Thoracic aorta (tissue), 2 donors: ENCODE results near the gene GBP2. TPM values are rescaled to one million over a fixed set of nuclear protein-coding genes. Genes with fewer than 3 reads are reported as not detected.
"Not testable (repeated sequence)": the region's sequence is repeated elsewhere in the genome, so short reads cannot be mapped to it uniquely, and the experiment has no call there.

ENCODE experiments used
- ATAC-seq: fragments of 150-250 bp; one replicate; pipeline ENCODE4 v1.8.0; 2017; ENCODE audit warnings: low read depth; ENCODE audit not compliant: insufficient number of reproducible peaks, low FRiP score
- DNase-seq: peaks from one replicate; pipeline ENCODE4 v3.0.0-alpha.2; 2020; ENCODE audit warnings: low spot score
- H3K27ac ChIP-seq, 2 donors: fragments of 200-600 bp; sonication (generic); 1 replicate in 1 of 2; 2 replicates in 1 of 2; pipeline ENCODE4 v1.5.1; 2016; ENCODE audit warnings: mild to moderate bottlenecking in 2 of 2, moderate library complexity in 2 of 2
- H3K27me3 ChIP-seq: fragments of 200-600 bp; sonication (generic); replicated peaks from 2 replicates; pipeline ENCODE4 v1.6.0; 2016; ENCODE audit warnings: mild to moderate bottlenecking; ENCODE audit not compliant: insufficient read depth
- H3K36me3 ChIP-seq: fragments of 200-600 bp; sonication (generic); one replicate; pipeline ENCODE4 v1.5.1; 2016
- H3K4me1 ChIP-seq, 2 donors: fragments of 200-600 bp; sonication (generic); 1 replicate in 1 of 2; 2 replicates in 1 of 2; pipeline versions ENCODE4 v1.5.1 to v1.6.0; 2016; ENCODE audit warnings: low read depth in 2 of 2, mild to moderate bottlenecking in 1 of 2; ENCODE audit not compliant: control insufficient read depth in 1 of 2
- H3K4me3 ChIP-seq: fragments of 200-600 bp; sonication (generic); 2 replicates; pipeline ENCODE4 v1.5.1; 2016; ENCODE audit warnings: mild to moderate bottlenecking
- H3K9me3 ChIP-seq: fragments of 200-600 bp; sonication (generic); 2 replicates; pipeline ENCODE4 v1.5.1; 2016
- total RNA-seq, 2 donors: library from RNA; depleted of rRNA; stranded (reverse); fragments of >200 nt; gene quantifications; one replicate each; pipeline versions ENCODE4 v1.1.0 to v1.2.3, GENCODE V29; 2016
- TF ChIP-seq, protein P1 (sequence below): fragments of 200-600 bp; sonication (generic); IDR thresholded peaks from one replicate; pipeline ENCODE4 v1.5.1; 2019; ENCODE audit warnings: antibody characterized with exemption

The GBP2 gene
- total RNA-seq, 2 donors from 2014 or later, result 79.7 to 89.5 TPM

GRCh38 chr1:89089962-89090361 is 36.0 kb downstream of the GBP2 start:
- H3K36me3 ChIP-seq, result no peaks in the 10 kb centered on the region
- DNase-seq, result no peak
- no peak overlapping the region for H3K4me3 ChIP-seq
- H3K27me3 ChIP-seq, result no peaks in the 10 kb centered on the region
- ATAC-seq, result no peak
- H3K4me1 ChIP-seq, result no peaks in the 10 kb centered on the region
- no peaks in the 10 kb centered on the region for H3K9me3 ChIP-seq
- no peak overlapping the region for H3K27ac ChIP-seq
- TF ChIP-seq, protein P1, sequence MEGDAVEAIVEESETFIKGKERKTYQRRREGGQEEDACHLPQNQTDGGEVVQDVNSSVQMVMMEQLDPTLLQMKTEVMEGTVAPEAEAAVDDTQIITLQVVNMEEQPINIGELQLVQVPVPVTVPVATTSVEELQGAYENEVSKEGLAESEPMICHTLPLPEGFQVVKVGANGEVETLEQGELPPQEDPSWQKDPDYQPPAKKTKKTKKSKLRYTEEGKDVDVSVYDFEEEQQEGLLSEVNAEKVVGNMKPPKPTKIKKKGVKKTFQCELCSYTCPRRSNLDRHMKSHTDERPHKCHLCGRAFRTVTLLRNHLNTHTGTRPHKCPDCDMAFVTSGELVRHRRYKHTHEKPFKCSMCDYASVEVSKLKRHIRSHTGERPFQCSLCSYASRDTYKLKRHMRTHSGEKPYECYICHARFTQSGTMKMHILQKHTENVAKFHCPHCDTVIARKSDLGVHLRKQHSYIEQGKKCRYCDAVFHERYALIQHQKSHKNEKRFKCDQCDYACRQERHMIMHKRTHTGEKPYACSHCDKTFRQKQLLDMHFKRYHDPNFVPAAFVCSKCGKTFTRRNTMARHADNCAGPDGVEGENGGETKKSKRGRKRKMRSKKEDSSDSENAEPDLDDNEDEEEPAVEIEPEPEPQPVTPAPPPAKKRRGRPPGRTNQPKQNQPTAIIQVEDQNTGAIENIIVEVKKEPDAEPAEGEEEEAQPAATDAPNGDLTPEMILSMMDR, result no peak

- TF ChIP-seq, protein P1, result no peak
- no peaks in the 10 kb centered on the region for H3K4me1 ChIP-seq
- no peaks in the 10 kb centered on the region for H3K36me3 ChIP-seq
- H3K9me3 ChIP-seq, result no peaks in the 10 kb centered on the region
- H3K27ac ChIP-seq, result no peak overlapping the region
- no peak for ATAC-seq
- H3K4me3 ChIP-seq, result no peak overlapping the region
- H3K27me3 ChIP-seq, result no peaks in the 10 kb centered on the region
- DNase-seq, result no peak
Observed at GRCh38 chr1:89088572-89088971, 37.3 kb downstream of the GBP2 start.

DNA sequence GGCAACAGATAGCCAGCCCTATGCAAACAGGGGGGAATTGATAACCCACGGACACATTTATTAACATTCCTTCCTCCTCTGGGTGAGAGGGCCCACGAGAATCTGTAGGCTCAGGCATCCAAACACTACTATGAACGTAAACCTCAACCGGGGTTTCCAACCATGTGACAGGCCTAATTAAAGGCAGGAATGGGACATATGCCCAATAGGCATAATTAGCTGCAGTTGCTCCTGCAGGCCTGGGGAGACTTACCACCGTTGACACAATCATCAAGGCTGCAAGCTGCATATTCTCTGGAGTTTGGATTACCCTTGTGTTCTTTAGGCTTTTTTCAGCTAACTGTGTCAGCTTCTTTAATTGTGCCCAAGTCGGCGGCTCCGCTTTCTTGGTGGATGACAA is 38.7 kb downstream of the GBP2 start:
- ATAC-seq (no peak), DNase-seq (no peak)
- no peaks in the 10 kb centered on the region for H3K36me3 ChIP-seq
- no peaks in the 10 kb centered on the region for H3K4me1 ChIP-seq
- TF ChIP-seq, protein P1, result no peak
- H3K27me3 ChIP-seq, result no peaks in the 10 kb centered on the region
- H3K9me3 ChIP-seq, result no peaks in the 10 kb centered on the region
- H3K27ac ChIP-seq, result no peak overlapping the region
- H3K4me3 ChIP-seq, result no peak overlapping the region

- no peaks in the 10 kb centered on the region for H3K9me3 ChIP-seq
- no peak for ATAC-seq
- H3K4me1 ChIP-seq, result no peaks in the 10 kb centered on the region
- TF ChIP-seq, protein P1, result no peak
- no peak overlapping the region for H3K4me3 ChIP-seq
- no peaks in the 10 kb centered on the region for H3K27me3 ChIP-seq
- DNase-seq, result no peak
- no peak overlapping the region for H3K27ac ChIP-seq
- no peaks in the 10 kb centered on the region for H3K36me3 ChIP-seq
Observed at GRCh38 chr1:89085781-89086180, 40.1 kb downstream of the GBP2 start.

GRCh38 chr1:89081005-89081404 is 44.9 kb downstream of the GBP2 start:
- Histone ChIP-seq H3K36me3 (no peaks in the 10 kb centered on the region), H3K27ac (no peak overlapping the region), H3K27me3 (no peaks in the 10 kb centered on the region), H3K4me3 (no peak overlapping the region), H3K9me3 (peaks cover 4% of the 10 kb centered on the region), H3K4me1 (no peaks in the 10 kb centered on the region)
- DNase-seq, result no peak
- TF ChIP-seq, protein P1, result no peak
- ATAC-seq, result no peak

DNA sequence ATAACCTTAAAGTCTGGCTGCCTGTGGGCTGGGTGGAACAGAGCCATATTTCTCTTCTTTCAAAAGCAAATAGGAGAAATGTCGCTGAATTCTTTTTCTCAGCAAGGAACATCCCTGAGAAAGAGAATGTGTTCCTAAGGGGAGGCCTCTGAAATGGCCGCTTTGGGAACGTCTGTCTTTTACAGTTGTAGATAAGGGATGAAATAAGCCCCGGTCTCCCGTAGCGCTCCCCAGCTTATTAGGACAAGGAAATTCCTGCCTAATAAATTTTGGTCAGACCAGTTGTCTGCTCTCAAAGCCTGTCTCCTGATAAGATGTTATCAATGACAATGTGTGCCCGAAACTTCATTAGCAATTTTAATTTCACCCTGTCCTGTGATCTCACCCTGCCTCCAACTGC is 45.8 kb downstream of the GBP2 start:
- H3K27me3 ChIP-seq, DNase-seq, H3K4me1 ChIP-seq, H3K36me3 ChIP-seq, H3K9me3 ChIP-seq, H3K4me3 ChIP-seq, ATAC-seq, H3K27ac ChIP-seq: not testable (repeated sequence)

DNA sequence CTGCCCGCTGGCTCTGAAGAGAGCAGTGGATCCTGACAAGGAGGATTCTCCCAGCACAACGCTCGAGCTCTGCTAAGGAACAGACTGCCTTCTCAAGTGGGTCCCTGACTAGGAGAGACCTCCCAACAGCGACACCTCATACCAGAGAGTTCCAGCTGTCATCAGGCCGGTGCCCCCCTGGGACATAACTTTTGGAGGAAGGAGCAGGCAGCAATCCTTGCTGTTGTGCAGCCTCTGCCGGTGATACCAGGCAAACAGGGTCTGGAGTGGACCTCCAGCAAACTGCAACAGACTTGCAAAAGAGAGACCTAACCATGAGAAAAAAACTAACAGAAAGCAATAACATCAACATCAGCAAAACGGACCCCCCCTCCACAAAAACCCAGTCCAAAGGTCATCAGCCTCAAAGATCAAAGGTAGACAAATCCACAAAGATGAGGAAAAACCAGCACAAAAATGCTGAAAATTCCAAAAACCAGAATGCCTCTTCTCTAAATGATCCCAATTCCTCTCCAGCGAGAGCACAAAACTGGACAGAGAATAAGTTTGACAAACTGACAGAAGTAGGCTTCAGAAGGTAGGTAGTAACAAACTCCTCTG is 53.3 kb downstream of the GBP2 start:
- not testable (repeated sequence) for H3K27me3 ChIP-seq, DNase-seq, H3K4me3 ChIP-seq, H3K27ac ChIP-seq, ATAC-seq, H3K4me1 ChIP-seq, H3K9me3 ChIP-seq, H3K36me3 ChIP-seq
